ENCODE results near the gene ZNG1B.
"Not testable (repeated sequence)": the region's sequence is repeated elsewhere in the genome, so short reads cannot be mapped to it uniquely, and the experiment has no call there.

DNA sequence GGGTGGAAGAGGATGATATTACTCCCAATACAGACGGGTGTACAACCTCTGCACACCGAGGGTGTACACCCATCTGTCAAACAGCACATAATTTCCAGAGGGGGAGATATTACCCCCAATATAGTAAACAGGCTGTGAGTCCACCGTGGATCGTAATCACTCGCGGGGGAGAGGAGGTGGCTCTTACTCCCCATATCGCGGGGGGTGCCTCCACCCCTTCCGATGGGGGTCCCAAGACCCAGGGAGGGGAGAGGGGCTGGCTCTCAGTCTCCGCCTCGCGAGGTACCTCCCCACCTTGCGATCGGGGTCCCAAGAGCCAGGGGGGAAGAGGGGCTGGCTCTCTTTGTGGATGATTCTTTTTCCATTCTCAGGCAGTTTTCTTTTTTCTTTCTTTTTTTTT is 74.4 kb downstream of the ZNG1B start:
- TF ChIP-seq, protein P1, sequence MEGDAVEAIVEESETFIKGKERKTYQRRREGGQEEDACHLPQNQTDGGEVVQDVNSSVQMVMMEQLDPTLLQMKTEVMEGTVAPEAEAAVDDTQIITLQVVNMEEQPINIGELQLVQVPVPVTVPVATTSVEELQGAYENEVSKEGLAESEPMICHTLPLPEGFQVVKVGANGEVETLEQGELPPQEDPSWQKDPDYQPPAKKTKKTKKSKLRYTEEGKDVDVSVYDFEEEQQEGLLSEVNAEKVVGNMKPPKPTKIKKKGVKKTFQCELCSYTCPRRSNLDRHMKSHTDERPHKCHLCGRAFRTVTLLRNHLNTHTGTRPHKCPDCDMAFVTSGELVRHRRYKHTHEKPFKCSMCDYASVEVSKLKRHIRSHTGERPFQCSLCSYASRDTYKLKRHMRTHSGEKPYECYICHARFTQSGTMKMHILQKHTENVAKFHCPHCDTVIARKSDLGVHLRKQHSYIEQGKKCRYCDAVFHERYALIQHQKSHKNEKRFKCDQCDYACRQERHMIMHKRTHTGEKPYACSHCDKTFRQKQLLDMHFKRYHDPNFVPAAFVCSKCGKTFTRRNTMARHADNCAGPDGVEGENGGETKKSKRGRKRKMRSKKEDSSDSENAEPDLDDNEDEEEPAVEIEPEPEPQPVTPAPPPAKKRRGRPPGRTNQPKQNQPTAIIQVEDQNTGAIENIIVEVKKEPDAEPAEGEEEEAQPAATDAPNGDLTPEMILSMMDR (conservative IDR thresholded peaks at IDR 0.05; ENCODE audit: low read depth, low read length): not testable (repeated sequence)
- not testable (repeated sequence) for TF ChIP-seq EZH2 (IDR thresholded peaks at IDR 0.05; ENCODE audit: low read length, unreplicated experiment); EZH2phosphoT487 (IDR thresholded peaks at IDR 0.05; ENCODE audit: borderline replicate concordance, low read length)

All from PC-3 (cell line).